Skeletal muscle satellite cell (primary cell): ENCODE data around the gene TM6SF1.
"Not testable (repeated sequence)": the region's sequence is repeated elsewhere in the genome, so short reads cannot be mapped to it uniquely, and the experiment has no call there.

ENCODE experiments used
- H3K27me3 ChIP-seq: 2 replicates; pipeline ENCODE4 v1.7.0; 2013; ENCODE audit warnings: low read length; ENCODE audit not compliant: control insufficient read depth, insufficient read depth
- H3K36me3 ChIP-seq: 2 replicates; pipeline ENCODE4 v1.7.0; 2013; ENCODE audit warnings: mild to moderate bottlenecking, control low read depth, low read length; ENCODE audit not compliant: insufficient read depth
- H3K4me1 ChIP-seq: 2 replicates; pipeline ENCODE4 v1.7.0; 2013; ENCODE audit warnings: low read length; ENCODE audit not compliant: control insufficient read depth, insufficient read depth
- H3K4me2 ChIP-seq: 2 replicates; pipeline ENCODE4 v1.7.0; 2013; ENCODE audit warnings: mild to moderate bottlenecking, low read length
- H3K4me3 ChIP-seq: 2 replicates; pipeline ENCODE4 v1.7.0; 2013; ENCODE audit warnings: low read length
- H3K9ac ChIP-seq: 2 replicates; pipeline ENCODE4 v1.7.0; 2013; ENCODE audit warnings: mild to moderate bottlenecking, low read depth, low read length, moderate library complexity
- H3K9me3 ChIP-seq: replicated peaks from 2 replicates; pipeline ENCODE4 v1.7.0; 2013; ENCODE audit warnings: mild to moderate bottlenecking, control low read depth, low read length

Gene TM6SF1

DNA sequence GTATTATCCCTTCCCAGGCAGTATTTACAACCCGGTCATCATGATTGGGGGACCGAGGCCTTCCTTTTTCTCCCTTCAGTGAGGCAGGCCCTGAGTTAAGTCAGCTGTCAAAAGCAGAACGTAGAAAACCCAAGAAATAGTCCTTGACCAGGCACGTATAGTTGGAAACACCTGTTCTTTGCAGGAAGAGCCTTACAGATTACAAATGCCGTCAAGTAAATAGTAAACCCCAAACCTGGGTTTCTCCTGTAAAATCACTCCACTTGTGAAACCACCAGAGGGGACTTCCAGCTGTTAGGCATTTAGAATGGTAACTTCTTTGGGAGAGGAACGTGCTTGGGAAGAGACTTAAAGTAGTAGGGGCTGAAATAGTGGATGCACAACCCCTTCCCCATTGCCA, 39.4 kb upstream of the TM6SF1 start:
- Histone ChIP-seq H3K36me3 (no peaks in the 10 kb centered on the region), H3K4me1 (peaks cover 34% of the 10 kb centered on the region), H3K9ac (peak overlapping the region; percentile 97), H3K9me3 (no peaks in the 10 kb centered on the region), H3K4me2 (peak overlapping the region; percentile 87), H3K27me3 (no peaks in the 10 kb centered on the region), H3K4me3 (no peak overlapping the region)

- H3K27me3 ChIP-seq, H3K36me3 ChIP-seq, H3K4me3 ChIP-seq, H3K9me3 ChIP-seq, H3K4me2 ChIP-seq, H3K9ac ChIP-seq: not testable (repeated sequence)
- peaks cover 28% of the 10 kb centered on the region for H3K4me1 ChIP-seq
Measured at GRCh38 chr15:83069211-83069642, 38.2 kb upstream of the TM6SF1 start.

GRCh38 chr15:83077491-83078230, 29.8 kb upstream of the TM6SF1 start:
- no peak overlapping the region for H3K4me2 ChIP-seq
- H3K9ac ChIP-seq, result no peak overlapping the region
- no peaks in the 10 kb centered on the region for H3K9me3 ChIP-seq
- no peaks in the 10 kb centered on the region for H3K4me1 ChIP-seq
- H3K36me3 ChIP-seq, result no peaks in the 10 kb centered on the region
- H3K27me3 ChIP-seq, result peaks cover 38% of the 10 kb centered on the region
- H3K4me3 ChIP-seq, result no peak overlapping the region

DNA sequence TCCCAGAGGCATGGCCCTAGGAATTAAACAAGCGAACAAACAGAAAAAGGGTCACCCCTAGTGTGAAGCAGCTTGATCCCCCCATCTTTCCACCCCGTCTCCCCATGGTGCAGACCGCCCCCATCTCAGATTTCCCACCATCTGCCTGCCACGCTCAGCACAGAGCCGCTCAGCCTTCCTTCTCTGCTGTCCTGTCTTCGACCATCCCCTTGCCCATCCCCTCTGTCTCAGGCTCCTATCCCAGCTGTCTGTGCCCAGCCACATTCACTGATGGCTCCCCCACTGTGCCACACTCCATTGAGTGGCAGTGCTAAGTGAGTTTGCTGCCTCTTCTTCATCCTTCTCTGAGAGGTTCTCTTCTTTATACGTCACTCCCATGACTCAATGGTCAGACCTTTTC, 28.7 kb upstream of the TM6SF1 start:
- Histone ChIP-seq H3K9me3 (no peaks in the 10 kb centered on the region), H3K4me3 (no peak overlapping the region), H3K36me3 (no peaks in the 10 kb centered on the region), H3K9ac (no peak overlapping the region), H3K4me2 (no peak overlapping the region), H3K27me3 (peaks cover 46% of the 10 kb centered on the region), H3K4me1 (no peaks in the 10 kb centered on the region)

DNA sequence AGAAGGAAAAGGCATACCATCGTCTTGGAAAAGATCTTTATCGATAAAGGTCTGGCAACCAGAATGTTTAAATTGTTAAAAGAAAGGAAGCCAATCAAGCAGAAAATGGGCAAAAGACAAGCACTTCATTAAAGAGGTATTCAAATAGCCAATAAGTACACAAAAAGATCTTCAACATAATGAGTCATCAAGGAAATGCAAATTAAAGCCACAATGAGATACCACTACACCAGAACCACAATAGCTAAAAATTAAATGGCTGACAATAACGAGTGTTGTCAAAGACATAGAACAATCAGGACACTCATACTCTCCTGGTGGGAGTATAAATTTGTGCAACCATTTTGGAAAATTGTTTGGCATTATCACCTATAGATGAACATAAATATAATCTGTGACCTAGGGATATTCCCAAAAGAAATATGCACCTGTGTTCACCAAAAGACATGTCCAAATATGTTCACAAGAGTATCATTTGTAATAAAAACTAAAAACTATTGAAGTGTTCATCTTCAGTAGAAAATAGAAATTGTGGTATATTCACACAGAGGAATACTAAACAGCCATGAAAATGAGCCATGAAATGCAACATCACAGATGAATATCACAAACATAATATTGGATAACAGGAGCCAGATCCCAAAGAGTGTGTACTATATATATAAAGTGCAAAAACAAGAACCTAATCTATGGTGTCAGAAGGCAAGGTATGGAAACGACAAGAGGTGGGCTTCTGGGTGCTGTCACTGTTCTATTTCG, 26.0 kb upstream of the TM6SF1 start:
- Histone ChIP-seq H3K27me3 (peaks cover 50% of the 10 kb centered on the region), H3K9ac (no peak overlapping the region), H3K4me3 (no peak overlapping the region), H3K9me3 (no peaks in the 10 kb centered on the region), H3K4me2 (no peak overlapping the region), H3K36me3 (no peaks in the 10 kb centered on the region), H3K4me1 (no peaks in the 10 kb centered on the region)

DNA sequence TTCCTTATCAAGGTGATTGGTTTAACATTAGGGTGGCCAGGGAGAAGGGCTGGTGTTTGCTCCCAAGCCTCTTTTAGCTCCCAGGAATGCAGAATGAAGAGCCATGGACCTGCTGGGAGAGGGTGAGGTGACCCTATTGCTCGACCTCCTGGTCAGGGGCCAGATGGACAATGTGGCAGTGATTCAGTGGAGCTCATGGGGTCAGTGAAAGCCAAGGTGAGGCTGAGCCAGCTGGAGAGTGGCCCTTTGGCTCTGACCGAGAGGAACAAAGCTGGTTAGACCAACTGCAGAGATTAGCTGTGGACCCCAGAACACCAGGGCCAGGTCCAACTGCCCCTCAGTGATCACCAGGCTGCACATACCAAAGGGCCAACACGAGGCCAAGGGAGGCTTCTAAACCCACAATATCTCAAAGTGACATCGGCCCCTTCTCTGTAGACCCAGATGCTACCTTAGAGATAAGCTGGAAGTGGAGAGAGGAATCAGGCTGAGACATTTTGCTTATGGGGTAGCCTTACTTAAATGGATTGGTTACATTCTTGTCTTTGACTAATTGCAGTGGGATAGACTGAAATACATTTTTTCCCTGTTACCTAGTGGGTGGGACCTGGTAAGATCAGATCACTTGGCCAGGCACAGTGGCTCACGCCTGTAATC, 24.6 kb upstream of the TM6SF1 start:
- no peaks in the 10 kb centered on the region for H3K4me1 ChIP-seq
- no peak overlapping the region for H3K4me3 ChIP-seq
- no peaks in the 10 kb centered on the region for H3K36me3 ChIP-seq
- no peak overlapping the region for H3K4me2 ChIP-seq
- no peaks in the 10 kb centered on the region for H3K9me3 ChIP-seq
- peaks cover 46% of the 10 kb centered on the region for H3K27me3 ChIP-seq
- no peak overlapping the region for H3K9ac ChIP-seq

DNA sequence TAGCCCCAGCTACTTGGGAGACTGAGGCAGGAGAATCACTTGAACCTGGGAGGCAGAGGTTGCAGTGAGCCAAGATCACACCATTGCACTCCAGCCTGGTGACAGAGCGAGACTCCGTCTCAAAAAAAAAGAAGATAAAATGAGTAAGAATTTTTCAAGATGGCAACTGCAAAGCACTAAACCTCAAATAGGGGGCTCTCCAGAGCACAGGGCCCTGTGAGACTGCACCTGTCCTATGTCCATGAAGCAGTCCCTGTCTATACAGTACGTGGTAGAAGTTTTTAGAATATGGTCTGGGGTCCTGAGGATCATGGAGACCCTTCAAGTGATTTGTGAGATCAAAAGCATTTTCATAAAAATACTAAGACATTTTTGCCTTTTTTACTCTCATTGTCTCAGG, 22.0 kb upstream of the TM6SF1 start:
- not testable (repeated sequence) for H3K36me3 ChIP-seq

GRCh38 chr15:83085864-83086552, 21.4 kb upstream of the TM6SF1 start:
- H3K36me3 ChIP-seq, result not testable (repeated sequence)

More for the DNA sequence above, 22.0 kb upstream of the TM6SF1 start:
- peaks cover 28% of the 10 kb centered on the region for H3K27me3 ChIP-seq
- H3K4me3 ChIP-seq, H3K9me3 ChIP-seq, H3K9ac ChIP-seq, H3K4me1 ChIP-seq, H3K4me2 ChIP-seq: not testable (repeated sequence)

DNA sequence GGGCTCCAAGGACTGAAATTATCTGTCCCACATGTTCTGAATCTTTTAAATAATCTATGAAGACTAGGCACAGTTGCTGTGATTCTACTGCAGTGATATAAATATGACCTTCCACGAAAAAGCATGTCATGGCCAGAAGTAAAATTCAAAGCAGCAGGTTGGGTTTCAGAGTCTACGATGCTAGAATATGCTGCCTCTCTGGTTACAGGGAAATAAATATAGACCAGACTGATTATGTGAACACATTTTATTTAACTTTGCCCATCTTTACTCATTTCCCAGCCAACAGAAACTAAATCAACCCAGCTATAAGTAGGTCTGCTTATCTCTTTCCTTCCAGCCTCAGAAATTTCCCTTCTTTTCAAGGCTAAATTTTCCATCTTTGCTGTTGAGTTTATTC, 19.9 kb upstream of the TM6SF1 start:
- no peak overlapping the region for H3K4me2 ChIP-seq
- no peaks in the 10 kb centered on the region for H3K36me3 ChIP-seq
- H3K27me3 ChIP-seq, result peaks cover 16% of the 10 kb centered on the region
- no peak overlapping the region for H3K9ac ChIP-seq
- no peak overlapping the region for H3K4me3 ChIP-seq
- no peaks in the 10 kb centered on the region for H3K9me3 ChIP-seq
- H3K4me1 ChIP-seq, result peaks cover 2% of the 10 kb centered on the region

More at GRCh38 chr15:83085864-83086552, 21.4 kb upstream of the TM6SF1 start:
- H3K9ac ChIP-seq, H3K4me1 ChIP-seq, H3K9me3 ChIP-seq, H3K4me3 ChIP-seq, H3K4me2 ChIP-seq: not testable (repeated sequence)
- peaks cover 27% of the 10 kb centered on the region for H3K27me3 ChIP-seq

GRCh38 chr15:83088876-83089275, 18.6 kb upstream of the TM6SF1 start:
- H3K27me3 ChIP-seq, result peaks cover 6% of the 10 kb centered on the region
- H3K4me3 ChIP-seq, result no peak overlapping the region
- no peaks in the 10 kb centered on the region for H3K36me3 ChIP-seq

GRCh38 chr15:83090465-83090864, 17.0 kb upstream of the TM6SF1 start:
- Histone ChIP-seq H3K27me3 (peaks cover 3% of the 10 kb centered on the region), H3K36me3 (no peaks in the 10 kb centered on the region), H3K9ac (no peak overlapping the region), H3K9me3 (no peaks in the 10 kb centered on the region), H3K4me3 (no peak overlapping the region), H3K4me2 (no peak overlapping the region), H3K4me1 (peaks cover 2% of the 10 kb centered on the region)

More at GRCh38 chr15:83088876-83089275, 18.6 kb upstream of the TM6SF1 start:
- no peak overlapping the region for H3K4me2 ChIP-seq
- no peak overlapping the region for H3K9ac ChIP-seq
- peaks cover 2% of the 10 kb centered on the region for H3K4me1 ChIP-seq
- no peaks in the 10 kb centered on the region for H3K9me3 ChIP-seq
